HG03025 (cell line): ENCODE measurements around the gene LRP1.

ENCODE experiments used
- ATAC-seq: cut with Tn5 transposase; IDR thresholded peaks from one replicate; pipeline ENCODE4 v1.9.1; 2021; ENCODE audit warnings: mild to moderate bottlenecking, moderate library complexity; ENCODE audit not compliant: unreplicated experiment, low FRiP score

Gene LRP1

DNA sequence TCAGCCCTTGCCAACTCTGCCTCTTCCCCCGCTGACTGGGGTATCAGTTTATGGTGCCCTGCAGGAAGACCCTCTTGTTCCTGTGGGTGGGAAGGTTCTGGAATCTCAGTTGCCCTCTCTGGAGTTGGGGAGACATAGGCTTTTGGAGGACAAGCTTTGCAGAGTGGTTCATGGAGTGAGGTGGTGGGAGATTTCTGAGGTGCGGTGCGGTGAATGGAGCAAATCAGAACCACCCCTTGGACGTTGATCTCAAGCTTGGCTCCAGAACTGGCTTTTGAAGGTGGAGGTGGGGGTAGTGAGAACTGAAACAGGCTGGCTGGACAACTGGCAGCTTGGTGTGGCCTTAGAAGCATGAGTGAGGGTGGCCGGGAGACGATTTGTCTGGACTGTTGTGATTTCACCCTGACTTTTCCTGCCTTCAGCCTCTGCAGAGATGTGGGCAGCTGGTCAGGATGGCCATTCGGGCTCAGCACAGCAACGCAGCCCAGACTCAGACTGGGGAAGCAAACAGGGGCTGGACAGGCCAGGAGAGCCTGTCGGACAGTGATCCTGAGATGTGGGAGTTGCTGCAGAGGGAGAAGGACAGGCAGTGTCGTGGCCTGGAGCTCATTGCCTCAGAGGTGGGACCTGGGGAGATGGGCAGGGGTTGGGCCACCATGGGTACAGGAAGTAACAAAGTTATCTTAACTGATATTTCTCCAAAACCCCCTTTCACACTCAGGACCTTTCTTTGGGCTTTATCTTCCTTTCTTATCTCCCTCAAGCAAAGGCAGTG is 102.3 kb downstream of the LRP1 start:
- no peak for ATAC-seq

GRCh38 chr12:57231276-57232021 is 103.2 kb downstream of the LRP1 start:
- no peak for ATAC-seq

GRCh38 chr12:57232156-57232756 is 104.0 kb downstream of the LRP1 start:
- no peak for ATAC-seq

- no peak for ATAC-seq
These were observed 105.3 kb downstream of the LRP1 start for GRCh38 chr12:57233357-57234232.

- no peak for ATAC-seq
These were observed 105.9 kb downstream of the LRP1 start for GRCh38 chr12:57234233-57234570.

DNA sequence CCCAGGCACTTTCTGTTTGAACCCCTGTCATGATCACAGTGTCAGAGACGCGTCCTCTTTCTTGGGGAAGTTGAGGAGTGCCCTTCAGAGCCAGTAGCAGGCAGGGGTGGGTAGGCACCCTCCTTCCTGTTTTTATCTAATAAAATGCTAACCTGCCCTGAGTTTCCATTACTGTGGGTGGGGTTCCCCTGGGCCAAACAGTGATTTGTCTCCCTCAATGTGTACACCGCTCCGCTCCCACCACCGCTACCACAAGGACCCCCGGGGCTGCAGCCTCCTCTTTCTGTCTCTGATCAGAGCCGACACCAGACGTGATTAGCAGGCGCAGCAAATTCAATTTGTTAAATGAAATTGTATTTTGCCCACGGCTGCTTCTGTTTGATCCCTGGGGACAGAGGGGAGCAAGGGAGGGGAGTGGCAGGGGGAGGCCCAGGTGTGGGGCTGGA is 106.3 kb downstream of the LRP1 start:
- no peak for ATAC-seq

DNA sequence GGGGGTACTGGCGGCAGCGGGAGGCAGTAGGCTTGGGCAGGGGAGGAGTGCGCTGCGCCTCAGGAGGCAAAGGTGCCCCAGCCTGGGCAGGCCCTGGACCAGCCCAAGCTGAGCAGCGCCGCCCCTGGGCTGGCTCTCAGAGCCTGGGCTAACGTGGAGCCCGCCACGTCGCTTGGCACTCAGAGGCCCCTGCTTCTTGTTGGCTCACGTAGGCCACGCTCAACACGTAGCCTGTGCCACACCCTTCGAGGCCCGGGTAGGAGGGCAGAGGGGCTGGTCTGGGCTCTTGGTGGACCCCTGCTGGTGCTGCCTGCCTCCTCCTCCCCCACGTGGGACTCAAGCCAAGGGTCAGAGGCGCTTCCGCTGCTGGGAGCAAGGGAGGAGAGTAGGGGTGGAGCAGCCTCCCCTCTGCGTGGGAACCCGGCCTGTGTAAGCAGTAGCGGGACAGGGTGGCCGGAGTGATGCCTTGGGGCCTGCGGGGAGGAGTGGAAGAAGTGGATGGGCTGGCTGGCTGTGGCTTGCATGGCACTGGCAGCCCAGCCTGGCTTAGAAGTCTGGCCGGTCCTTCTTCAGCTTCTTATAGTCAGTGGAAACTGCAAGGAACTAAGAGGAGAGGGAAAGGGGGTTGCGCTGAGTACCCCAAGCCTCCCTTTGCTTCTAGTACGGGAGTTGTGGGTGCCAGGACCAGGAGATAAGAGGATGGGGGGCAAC is 106.9 kb downstream of the LRP1 start:
- ATAC-seq = no peak

GRCh38 chr12:57235728-57236131 is 107.4 kb downstream of the LRP1 start:
- no peak for ATAC-seq

DNA sequence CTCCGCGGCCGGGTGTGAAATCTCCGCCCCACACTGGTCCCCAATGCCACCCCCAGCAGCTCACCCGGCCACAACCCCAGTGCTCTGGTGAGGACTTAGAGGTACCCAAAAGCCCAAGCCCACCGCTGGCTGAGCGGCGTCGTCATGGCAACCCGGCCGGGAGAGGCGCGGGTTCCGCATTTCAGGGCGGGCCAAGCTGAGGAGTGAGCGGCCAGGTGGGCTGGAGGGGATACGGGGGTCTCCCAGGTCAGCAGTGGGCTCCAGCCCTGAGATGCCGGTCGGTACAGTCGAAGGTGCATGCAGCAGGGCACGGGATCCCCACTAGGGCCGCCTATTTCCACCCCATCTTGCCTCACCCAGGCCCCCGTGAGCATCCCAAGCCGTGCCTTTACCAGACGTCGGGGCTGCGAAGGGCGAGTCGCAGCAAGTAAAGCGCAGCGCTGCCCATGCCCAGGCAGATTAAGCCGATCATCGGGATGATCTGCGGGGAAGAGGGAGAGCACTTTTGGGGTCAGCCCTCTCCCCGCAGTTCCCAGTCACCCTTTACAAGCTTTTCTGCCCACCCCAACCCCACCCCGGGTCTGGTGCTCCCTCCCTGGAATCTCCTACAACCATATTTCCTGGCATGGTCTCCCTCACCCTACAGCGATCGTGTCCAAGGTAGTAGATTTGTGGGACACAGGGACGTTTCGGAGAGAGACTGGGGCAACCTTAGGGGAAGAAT is 108.1 kb downstream of the LRP1 start:
- ATAC-seq = no peak

DNA sequence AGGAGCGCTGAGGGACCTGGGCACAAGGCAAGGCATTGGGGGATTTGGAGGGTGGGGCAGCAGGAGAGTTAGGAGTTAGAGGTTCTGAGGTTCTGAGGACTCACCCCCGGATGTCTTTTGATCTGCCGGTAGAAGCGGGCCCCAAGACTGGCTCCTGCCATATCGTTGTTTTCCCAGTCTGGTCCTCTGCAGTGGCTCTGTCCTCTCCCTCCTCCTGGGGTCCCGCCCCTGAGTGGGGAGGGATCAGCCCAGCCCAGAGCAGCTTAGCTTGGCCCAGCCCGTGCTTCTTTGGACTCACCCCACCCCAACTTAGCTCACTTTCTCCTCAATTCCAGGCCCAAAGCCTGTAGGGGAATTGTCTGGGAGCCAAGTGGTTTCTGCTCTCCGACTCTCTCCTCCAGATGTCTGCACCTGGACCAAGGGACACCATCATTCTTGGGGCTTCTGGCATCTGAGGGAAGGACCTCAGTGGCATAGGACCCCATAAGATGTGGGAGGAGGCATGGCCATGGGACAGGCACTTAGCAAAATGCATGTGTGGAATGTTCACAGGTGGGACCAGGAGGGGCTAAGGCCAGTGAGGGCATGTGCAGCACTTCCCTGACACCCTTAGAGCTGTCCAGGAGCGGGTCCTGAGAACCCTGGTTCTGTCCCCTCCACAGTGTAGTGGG is 108.8 kb downstream of the LRP1 start:
- ATAC-seq = no peak

DNA sequence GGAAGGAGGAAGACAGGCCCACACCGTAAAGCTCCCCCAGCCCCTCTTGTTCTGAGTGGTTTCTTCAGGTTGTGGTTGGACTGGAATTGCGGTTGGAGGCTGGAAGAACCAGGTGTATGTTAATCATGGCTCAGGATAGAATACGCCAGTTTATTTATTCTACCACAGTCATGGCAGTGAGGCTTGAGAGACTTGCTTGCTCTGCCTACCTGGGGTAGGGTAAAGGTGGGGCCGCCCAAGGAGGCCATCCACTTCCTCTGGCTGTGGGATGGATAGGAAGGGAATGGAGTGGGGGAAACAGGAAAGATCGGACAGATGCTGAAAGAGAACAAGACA is 109.3 kb downstream of the LRP1 start:
- no peak for ATAC-seq

DNA sequence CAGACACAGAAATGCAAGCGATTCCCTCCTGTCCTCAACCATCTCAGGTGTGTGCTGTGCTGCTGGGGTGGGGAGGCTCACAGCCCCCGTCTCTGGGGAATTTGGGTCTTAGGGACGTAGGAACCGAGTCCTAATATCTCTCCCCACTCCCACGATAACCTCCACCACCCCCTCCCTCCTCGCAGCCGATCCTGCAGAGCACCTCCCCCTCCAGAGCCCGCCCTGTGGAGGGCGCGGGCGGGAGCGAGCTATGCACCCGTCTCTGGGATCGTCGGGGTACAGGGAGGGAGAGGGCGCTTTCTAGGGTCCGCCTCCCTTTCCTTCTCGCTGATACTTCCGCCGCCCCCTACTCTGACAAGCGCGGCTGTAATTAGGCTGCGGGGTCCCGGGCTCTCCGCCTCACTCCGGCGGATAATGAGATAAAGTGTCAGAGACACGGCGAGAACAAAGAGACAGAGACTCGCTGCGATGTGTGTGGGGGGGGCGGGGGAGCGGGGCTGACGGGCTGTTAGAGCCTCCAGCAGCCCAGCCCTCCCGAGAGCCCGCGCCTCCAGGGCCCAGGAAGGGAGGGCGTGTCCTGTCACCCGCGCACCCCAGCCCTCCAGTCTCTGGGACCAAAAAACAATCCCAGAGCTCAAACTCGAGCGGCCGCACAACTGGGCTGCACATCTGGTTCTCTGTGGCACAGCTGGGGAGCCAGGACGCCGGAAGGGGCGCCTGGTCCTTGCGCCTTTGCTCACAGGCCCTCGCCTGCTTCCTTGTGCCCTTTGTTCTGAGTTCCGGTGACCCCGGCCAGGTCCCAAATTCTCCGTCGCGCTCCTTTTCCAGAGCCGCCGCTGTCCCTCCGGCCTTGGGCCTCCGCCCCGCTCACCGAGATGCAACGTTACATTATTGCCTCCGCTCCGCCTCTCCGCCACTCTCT is 109.9 kb downstream of the LRP1 start:
- ATAC-seq = no peak

- ATAC-seq = peak; percentile 46
These were observed 110.7 kb downstream of the LRP1 start for GRCh38 chr12:57238854-57239554.

DNA sequence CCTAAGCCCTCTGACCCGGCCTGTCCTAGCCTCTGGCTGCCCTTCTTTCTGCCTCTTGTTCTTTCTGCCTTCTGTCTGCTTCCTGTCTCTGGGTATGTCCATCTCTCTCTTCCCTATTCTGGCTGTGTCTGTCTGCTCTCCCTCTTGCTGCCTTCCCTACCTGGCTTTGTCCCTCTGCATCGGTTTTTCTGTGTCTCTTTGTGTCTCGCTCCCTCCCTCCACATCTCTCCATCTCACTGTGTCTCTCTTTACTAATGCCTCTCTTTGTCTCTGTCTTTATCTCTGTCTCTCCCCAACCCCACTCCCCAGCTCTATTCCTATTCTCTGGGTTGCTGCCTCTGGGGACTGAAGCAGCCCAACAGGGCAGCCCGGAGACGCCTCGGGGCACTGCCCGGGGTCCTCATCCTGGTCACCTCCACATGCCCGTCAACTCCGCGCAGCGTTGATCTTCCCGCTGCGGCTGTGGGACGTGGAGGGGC is 111.3 kb downstream of the LRP1 start:
- ATAC-seq = no peak

DNA sequence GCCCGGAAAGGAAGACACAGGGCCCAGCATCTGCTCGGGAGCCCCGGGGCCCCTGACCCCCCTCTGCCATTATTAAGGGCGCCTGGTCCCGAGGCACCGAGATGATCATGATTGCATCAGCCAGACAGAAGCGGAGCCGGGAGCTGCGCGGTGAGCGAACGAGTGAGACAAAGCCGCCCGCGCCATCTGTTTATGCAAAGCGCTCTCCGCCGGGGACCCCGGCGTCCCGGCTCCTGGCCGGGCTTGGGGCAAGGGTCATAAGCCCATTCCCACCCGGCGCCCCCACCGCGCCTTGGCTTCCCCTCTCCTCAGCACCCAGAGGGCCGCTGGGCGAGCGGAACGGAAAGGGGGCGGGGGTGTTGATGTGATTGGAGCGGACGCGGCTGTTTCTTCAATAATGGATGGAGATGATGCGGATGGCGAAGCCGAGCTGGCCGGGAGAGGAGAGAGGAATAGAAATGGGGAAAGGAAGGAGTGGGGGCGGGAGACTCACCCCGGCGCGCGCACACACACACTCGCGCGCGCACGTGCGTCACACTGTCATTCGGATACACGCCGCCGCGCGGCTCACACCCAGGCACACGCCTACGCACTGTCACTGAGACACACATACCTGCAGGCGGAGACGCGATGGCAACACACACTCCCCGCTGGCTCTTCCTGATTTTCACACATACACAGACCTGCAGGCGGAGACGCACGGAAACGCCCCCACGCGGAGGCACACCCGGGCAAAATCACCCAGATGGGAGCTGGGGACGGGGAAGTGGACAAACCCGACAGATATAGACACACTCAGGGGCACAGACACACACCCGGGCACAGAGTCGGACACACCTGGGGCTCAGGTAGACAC is 112.0 kb downstream of the LRP1 start:
- no peak for ATAC-seq

GRCh38 chr12:57240926-57241401 is 112.7 kb downstream of the LRP1 start:
- ATAC-seq = no peak
